Thyroid gland (tissue), 4 donors: ENCODE data around the gene SH3GL1.

Experiments
- POLR2A ChIP-seq, 2 donors: fragments of 450-650 bp; IDR thresholded peaks; one replicate each; pipeline ENCODE4 v1.6.1; 2017; ENCODE audit warnings: antibody characterized with exemption in 2 of 2, mild to moderate bottlenecking in 2 of 2, moderate library complexity in 1 of 2
- TF ChIP-seq, protein P1 (sequence below), 6 experiments: fragments of 200-600 bp in 3 of 6; fragments of 450-650 bp in 3 of 6; sonication (generic) in 3 of 6; IDR thresholded peaks; one replicate each; pipeline ENCODE4 v1.5.1; 2016 to 2019; ENCODE audit warnings: antibody characterized with exemption in 6 of 6, mild to moderate bottlenecking in 2 of 6, inconsistent platforms in 1 of 6, moderate library complexity in 1 of 6

DNA sequence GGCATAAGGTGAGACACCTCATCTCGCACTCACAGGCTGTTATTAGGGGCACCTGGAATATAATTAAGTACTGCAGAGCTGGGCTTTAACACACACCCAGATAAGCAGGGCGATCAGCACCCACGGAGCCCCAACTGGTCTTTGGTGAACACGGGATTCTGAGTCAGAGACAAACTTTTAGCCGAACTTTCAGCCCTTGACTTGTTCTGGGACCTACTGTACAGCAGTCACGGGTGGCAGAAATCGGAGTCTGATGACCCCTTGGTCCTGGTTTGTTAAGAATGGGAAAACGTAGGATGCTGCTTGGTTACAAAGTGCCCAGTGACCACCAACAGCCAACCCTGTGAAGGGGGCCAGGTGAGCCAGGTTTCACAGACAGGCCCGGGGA, 9.0 kb downstream of the SH3GL1 start:
- TF ChIP-seq, protein P1, sequence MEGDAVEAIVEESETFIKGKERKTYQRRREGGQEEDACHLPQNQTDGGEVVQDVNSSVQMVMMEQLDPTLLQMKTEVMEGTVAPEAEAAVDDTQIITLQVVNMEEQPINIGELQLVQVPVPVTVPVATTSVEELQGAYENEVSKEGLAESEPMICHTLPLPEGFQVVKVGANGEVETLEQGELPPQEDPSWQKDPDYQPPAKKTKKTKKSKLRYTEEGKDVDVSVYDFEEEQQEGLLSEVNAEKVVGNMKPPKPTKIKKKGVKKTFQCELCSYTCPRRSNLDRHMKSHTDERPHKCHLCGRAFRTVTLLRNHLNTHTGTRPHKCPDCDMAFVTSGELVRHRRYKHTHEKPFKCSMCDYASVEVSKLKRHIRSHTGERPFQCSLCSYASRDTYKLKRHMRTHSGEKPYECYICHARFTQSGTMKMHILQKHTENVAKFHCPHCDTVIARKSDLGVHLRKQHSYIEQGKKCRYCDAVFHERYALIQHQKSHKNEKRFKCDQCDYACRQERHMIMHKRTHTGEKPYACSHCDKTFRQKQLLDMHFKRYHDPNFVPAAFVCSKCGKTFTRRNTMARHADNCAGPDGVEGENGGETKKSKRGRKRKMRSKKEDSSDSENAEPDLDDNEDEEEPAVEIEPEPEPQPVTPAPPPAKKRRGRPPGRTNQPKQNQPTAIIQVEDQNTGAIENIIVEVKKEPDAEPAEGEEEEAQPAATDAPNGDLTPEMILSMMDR (IDR thresholded peaks at IDR 0.05) = no peak
- no peak for TF ChIP-seq POLR2A (IDR thresholded peaks at IDR 0.05)
